H9 (cell line): ENCODE data around the gene NCOA1. TPM values are rescaled to one million over a fixed set of nuclear protein-coding genes. Genes with fewer than 3 reads are reported as not detected.

Experiments
- DNase-seq: peaks from one replicate; pipeline ENCODE4 v3.0.0-alpha.2; 2017
- H2AFZ ChIP-seq: one replicate; pipeline ENCODE4 v1.6.1; 2013; ENCODE audit warnings: mild to moderate bottlenecking, low read length, control low read depth, moderate library complexity
- H2AK5ac ChIP-seq: 2 replicates; pipeline ENCODE4 v1.6.1; 2013; ENCODE audit warnings: low read length, control low read depth, mixed read lengths; ENCODE audit not compliant: insufficient read length
- H2BK120ac ChIP-seq: one replicate; pipeline ENCODE4 v1.6.1; 2013; ENCODE audit warnings: low read depth, mild to moderate bottlenecking, low read length, control low read depth, inconsistent platforms; ENCODE audit not compliant: poor library complexity, severe bottlenecking
- H2BK12ac ChIP-seq: 2 replicates; pipeline ENCODE4 v1.6.1; 2013; ENCODE audit warnings: low read length, control low read depth, mixed read lengths, low read depth; ENCODE audit not compliant: insufficient read length
- H2BK15ac ChIP-seq: 2 replicates; pipeline ENCODE4 v1.6.1; 2013; ENCODE audit warnings: low read depth, low read length, control low read depth
- H2BK20ac ChIP-seq: one replicate; pipeline ENCODE4 v1.6.1; 2013; ENCODE audit warnings: low read depth, mild to moderate bottlenecking, low read length, control low read depth, inconsistent platforms; ENCODE audit not compliant: poor library complexity, severe bottlenecking
- H2BK5ac ChIP-seq: 2 replicates; pipeline ENCODE4 v1.6.1; 2013; ENCODE audit warnings: low read length, control low read depth, mixed read lengths; ENCODE audit not compliant: insufficient read length
- H3K14ac ChIP-seq: 2 replicates; pipeline ENCODE4 v1.6.1; 2013; ENCODE audit warnings: low read length, control low read depth; ENCODE audit not compliant: insufficient read depth
- H3K18ac ChIP-seq: 2 replicates; pipeline ENCODE4 v1.6.1; 2013; ENCODE audit warnings: low read depth, mild to moderate bottlenecking, mixed read lengths, low read length, control low read depth; ENCODE audit not compliant: insufficient read length
- H3K23ac ChIP-seq: 2 replicates; pipeline ENCODE4 v1.6.1; 2013; ENCODE audit warnings: low read length, control low read depth, mixed read lengths, low read depth; ENCODE audit not compliant: insufficient read length
- H3K23me2 ChIP-seq: 2 replicates; pipeline ENCODE4 v1.6.1; 2013; ENCODE audit warnings: low read depth, mild to moderate bottlenecking, mixed read lengths, low read length, control low read depth; ENCODE audit not compliant: insufficient read length, poor library complexity, severe bottlenecking
- H3K27ac ChIP-seq: 2 replicates; pipeline ENCODE4 v1.5.1; 2013; ENCODE audit warnings: low read length, control low read depth, mixed read lengths, low read depth; ENCODE audit not compliant: insufficient read length
- H3K27me3 ChIP-seq: 2 replicates; pipeline ENCODE4 v1.6.1; 2013; ENCODE audit warnings: low read length, control low read depth, inconsistent platforms; ENCODE audit not compliant: insufficient read depth
- H3K4ac ChIP-seq: 2 replicates; pipeline ENCODE4 v1.6.1; 2013; ENCODE audit warnings: low read depth, mild to moderate bottlenecking, control low read depth, inconsistent platforms, low read length, moderate library complexity
- H3K4me1 ChIP-seq: 2 replicates; pipeline ENCODE4 v1.6.1; 2013; ENCODE audit warnings: low read length, control low read depth, inconsistent platforms; ENCODE audit not compliant: insufficient read depth
- H3K4me2 ChIP-seq: 2 replicates; pipeline ENCODE4 v1.6.1; 2013; ENCODE audit warnings: low read length, control low read depth, mixed read lengths; ENCODE audit not compliant: insufficient read length, insufficient read depth
- H3K56ac ChIP-seq: 2 replicates; pipeline ENCODE4 v1.6.1; 2013; ENCODE audit warnings: low read depth, mild to moderate bottlenecking, mixed read lengths, low read length, control low read depth; ENCODE audit not compliant: insufficient read length
- H3K79me1 ChIP-seq: 2 replicates; pipeline ENCODE4 v1.6.1; 2013; ENCODE audit warnings: low read depth, mild to moderate bottlenecking, moderate library complexity, low read length, control low read depth, inconsistent platforms; ENCODE audit not compliant: insufficient read depth, poor library complexity, severe bottlenecking
- H3K79me2 ChIP-seq: 2 replicates; pipeline ENCODE4 v1.6.1; 2013; ENCODE audit warnings: low read length, control low read depth, inconsistent platforms; ENCODE audit not compliant: insufficient read depth
- H3K9ac ChIP-seq: 2 replicates; pipeline ENCODE4 v1.6.1; 2013; ENCODE audit warnings: low read length, control low read depth, mixed read lengths; ENCODE audit not compliant: insufficient read length; ENCODE audit errors: extremely low read depth
- H3K9me3 ChIP-seq: one replicate; pipeline ENCODE4 v1.6.1; 2013; ENCODE audit warnings: low read depth, low read length, inconsistent platforms; ENCODE audit not compliant: control insufficient read depth
- H3T11ph ChIP-seq: one replicate; pipeline ENCODE4 v1.6.1; 2013; ENCODE audit warnings: mild to moderate bottlenecking, low read length, control low read depth, inconsistent platforms
- H4K20me1 ChIP-seq: one replicate; pipeline ENCODE4 v1.6.1; 2013; ENCODE audit not compliant: control insufficient read depth, insufficient read length, insufficient read depth
- H4K5ac ChIP-seq: 2 replicates; pipeline ENCODE4 v1.6.1; 2013; ENCODE audit warnings: low read depth, mild to moderate bottlenecking, mixed read lengths, low read length, control low read depth; ENCODE audit not compliant: insufficient read length
- H4K8ac ChIP-seq: replicated peaks from 2 replicates; pipeline ENCODE4 v1.6.1; 2013; ENCODE audit warnings: low read length, control low read depth, mixed read lengths, low read depth; ENCODE audit not compliant: insufficient read length
- H4K91ac ChIP-seq: 2 replicates; pipeline ENCODE4 v1.6.1; 2013; ENCODE audit warnings: low read depth, mild to moderate bottlenecking, moderate library complexity, mixed read lengths, low read length, control low read depth; ENCODE audit not compliant: insufficient read length
- H3K27ac Mint-ChIP-seq, 3 experiments: 2 replicates in 2 of 3; 3 replicates in 1 of 3; pipeline ENCODE4 v1.8.0; 2020 to 2021; ENCODE audit warnings: mixed read lengths in 3 of 3, mild to moderate bottlenecking in 1 of 3, moderate library complexity in 1 of 3
- H3K27me3 Mint-ChIP-seq: 2 replicates; pipeline ENCODE4 v1.8.0; 2021; ENCODE audit warnings: low read depth, mild to moderate bottlenecking, moderate library complexity, mixed read lengths
- H3K36me3 Mint-ChIP-seq, 3 experiments: 2 replicates in 2 of 3; 3 replicates in 1 of 3; pipeline ENCODE4 v1.8.0; 2020 to 2021; ENCODE audit warnings: low read depth in 3 of 3, mixed read lengths in 3 of 3; ENCODE audit not compliant: insufficient read depth in 1 of 3
- H3K4me1 Mint-ChIP-seq, 2 experiments: 2 replicates each; pipeline ENCODE4 v1.8.0; 2020; ENCODE audit warnings: mixed read lengths in 2 of 2
- H3K4me3 Mint-ChIP-seq, 2 experiments: 2 replicates in 1 of 2; 3 replicates in 1 of 2; pipeline ENCODE4 v1.8.0; 2020 to 2021; ENCODE audit warnings: mild to moderate bottlenecking in 2 of 2, mixed read lengths in 2 of 2, moderate library complexity in 1 of 2
- H3K9me3 Mint-ChIP-seq, 2 experiments: 2 replicates in 1 of 2; 3 replicates in 1 of 2; pipeline ENCODE4 v1.8.0; 2020; ENCODE audit warnings: mild to moderate bottlenecking in 2 of 2, mixed read lengths in 2 of 2, moderate library complexity in 1 of 2
- WGBS: extraction: QIAGEN DNeasy Blood & Tissue Kit; methylation state at CpG from one replicate; pipeline ENCODE4 v1.1.7; 2013; ENCODE audit warnings: missing lambda C conversion rate, low lambda C conversion rate, mixed read lengths; ENCODE audit not compliant: insufficient read length; ENCODE audit errors: extremely low coverage; 5-methylcytosine and 5-hydroxymethylcytosine counted together
- total RNA-seq: library from RNA; stranded (reverse); gene quantifications from 2 replicates; pipeline ENCODE4 v1.2.1, GENCODE V29; 2021
- TF ChIP-seq, protein P1 (sequence below): fragments of 200-600 bp; sonication (generic); conservative IDR thresholded peaks from 3 replicates; pipeline ENCODE4 v1.8.0; 2021; ENCODE audit warnings: antibody characterized with exemption, mild to moderate bottlenecking

The NCOA1 gene
- total RNA-seq, 1 experiment from 2014 or later: 14.8 TPM

DNA sequence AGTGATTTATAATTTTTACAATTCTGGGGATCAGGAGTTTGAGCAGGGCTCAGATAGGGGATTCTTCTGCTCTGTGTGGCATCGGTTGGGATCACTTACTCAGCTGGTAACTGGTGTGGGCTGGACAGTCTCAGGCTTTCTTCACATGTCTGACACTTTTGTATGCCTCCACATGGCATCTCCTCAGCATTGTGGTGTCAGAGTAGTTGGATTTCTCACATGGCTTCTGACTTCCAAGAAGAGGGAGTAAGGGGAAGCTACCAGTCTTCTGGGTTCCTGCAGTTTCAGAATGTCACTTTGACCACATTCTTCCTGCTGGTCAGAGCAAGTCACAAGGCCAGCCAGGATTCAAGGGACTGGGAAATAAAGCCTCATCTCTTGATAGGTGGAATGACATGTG lies 55.6 kb downstream of the NCOA1 start:
- Mint-ChIP-seq H3K9me3 (peaks cover 52 to 60% of the 10 kb centered on the region in 2 experiments), H3K36me3 (peaks cover 25 to 53% (median 32%) of the 10 kb centered on the region in 3 experiments), H3K27me3 (no peaks in the 10 kb centered on the region), H3K27ac (no peak overlapping the region), H3K4me3 (no peak overlapping the region), H3K4me1 (peaks cover 4 to 7% of the 10 kb centered on the region in 2 experiments; a peak in 3 of 4 replicates)
- Histone ChIP-seq H2BK12ac (no peak overlapping the region), H3K27me3 (no peaks in the 10 kb centered on the region), H3K9me3 (no peaks in the 10 kb centered on the region), H2AK5ac (no peak overlapping the region), H3K9ac (no peak overlapping the region), H3K23ac (no peak overlapping the region), H3K4ac (no peak overlapping the region), H3K14ac (no peak overlapping the region), H3K79me1 (no peaks in the 10 kb centered on the region), H3K4me2 (no peak overlapping the region), H2BK5ac (no peak overlapping the region), H3T11ph (no peak overlapping the region), H3K27ac (no peak overlapping the region), H3K79me2 (no peaks in the 10 kb centered on the region; the same call in 1 of the 2 replicates), H4K5ac (no peak overlapping the region), H2BK20ac (no peak overlapping the region), H2BK120ac (no peak overlapping the region), H4K91ac (no peak overlapping the region), H2AFZ (no peak overlapping the region), H3K18ac (no peak overlapping the region), H3K23me2 (no peaks in the 10 kb centered on the region), H3K56ac (no peak overlapping the region), H3K4me1 (no peaks in the 10 kb centered on the region), H4K8ac (no peak overlapping the region), H4K20me1 (no peaks in the 10 kb centered on the region), H2BK15ac (no peak overlapping the region)
- WGBS: no CpG with 5 or more reads among the region's 1 CpG
- DNase-seq: no peak
- TF ChIP-seq, protein P1, sequence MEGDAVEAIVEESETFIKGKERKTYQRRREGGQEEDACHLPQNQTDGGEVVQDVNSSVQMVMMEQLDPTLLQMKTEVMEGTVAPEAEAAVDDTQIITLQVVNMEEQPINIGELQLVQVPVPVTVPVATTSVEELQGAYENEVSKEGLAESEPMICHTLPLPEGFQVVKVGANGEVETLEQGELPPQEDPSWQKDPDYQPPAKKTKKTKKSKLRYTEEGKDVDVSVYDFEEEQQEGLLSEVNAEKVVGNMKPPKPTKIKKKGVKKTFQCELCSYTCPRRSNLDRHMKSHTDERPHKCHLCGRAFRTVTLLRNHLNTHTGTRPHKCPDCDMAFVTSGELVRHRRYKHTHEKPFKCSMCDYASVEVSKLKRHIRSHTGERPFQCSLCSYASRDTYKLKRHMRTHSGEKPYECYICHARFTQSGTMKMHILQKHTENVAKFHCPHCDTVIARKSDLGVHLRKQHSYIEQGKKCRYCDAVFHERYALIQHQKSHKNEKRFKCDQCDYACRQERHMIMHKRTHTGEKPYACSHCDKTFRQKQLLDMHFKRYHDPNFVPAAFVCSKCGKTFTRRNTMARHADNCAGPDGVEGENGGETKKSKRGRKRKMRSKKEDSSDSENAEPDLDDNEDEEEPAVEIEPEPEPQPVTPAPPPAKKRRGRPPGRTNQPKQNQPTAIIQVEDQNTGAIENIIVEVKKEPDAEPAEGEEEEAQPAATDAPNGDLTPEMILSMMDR: no peak
